ENCODE results near the gene EDC4.
"Not testable (repeated sequence)": the region's sequence is repeated elsewhere in the genome, so short reads cannot be mapped to it uniquely, and the experiment has no call there.

Gene EDC4

GRCh38 chr16:67909056-67909742 is 36.3 kb downstream of the EDC4 start:
- DNase-seq = no peak

DNA sequence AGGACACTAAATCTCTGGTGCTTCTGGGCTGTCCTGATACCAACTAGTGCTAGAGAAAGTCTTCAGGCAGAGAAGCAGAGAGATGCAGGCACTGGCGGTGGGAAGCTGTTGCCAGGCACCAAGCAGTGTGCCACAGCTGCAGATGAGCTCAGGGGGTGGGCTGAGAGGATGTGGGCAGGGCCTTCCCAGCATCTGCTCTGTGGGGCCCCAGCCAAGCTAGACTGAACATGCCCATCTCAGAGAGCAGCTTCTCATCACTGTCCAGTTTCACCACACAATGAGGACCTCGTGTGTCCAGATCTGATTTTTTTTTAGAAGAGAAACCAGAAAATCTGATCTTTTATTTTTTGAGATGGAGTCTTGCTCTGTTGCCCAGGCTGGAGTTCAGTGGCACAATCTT is 37.3 kb downstream of the EDC4 start:
- DNase-seq = peak; percentile 10

GRCh38 chr16:67914758-67915495 is 42.1 kb downstream of the EDC4 start:
- DNase-seq = no peak

GRCh38 chr16:67915496-67915769 is 42.6 kb downstream of the EDC4 start:
- DNase-seq = not testable (repeated sequence)

GRCh38 chr16:67915831-67916723 is 43.2 kb downstream of the EDC4 start:
- DNase-seq = no peak

GRCh38 chr16:67917140-67917851 is 44.4 kb downstream of the EDC4 start:
- no peak for DNase-seq

GRCh38 chr16:67917852-67918236 is 45.0 kb downstream of the EDC4 start:
- no peak for DNase-seq

- DNase-seq = no peak
Measured at GRCh38 chr16:67919622-67920221, 46.9 kb downstream of the EDC4 start.

GRCh38 chr16:67922221-67922620 is 49.4 kb downstream of the EDC4 start:
- DNase-seq = no peak

GRCh38 chr16:67922740-67923139 is 49.9 kb downstream of the EDC4 start:
- DNase-seq = no peak

- no peak for DNase-seq
Measured at GRCh38 chr16:67923414-67924116, 50.7 kb downstream of the EDC4 start.

GRCh38 chr16:67924140-67924906 is 51.5 kb downstream of the EDC4 start:
- DNase-seq = no peak

DNA sequence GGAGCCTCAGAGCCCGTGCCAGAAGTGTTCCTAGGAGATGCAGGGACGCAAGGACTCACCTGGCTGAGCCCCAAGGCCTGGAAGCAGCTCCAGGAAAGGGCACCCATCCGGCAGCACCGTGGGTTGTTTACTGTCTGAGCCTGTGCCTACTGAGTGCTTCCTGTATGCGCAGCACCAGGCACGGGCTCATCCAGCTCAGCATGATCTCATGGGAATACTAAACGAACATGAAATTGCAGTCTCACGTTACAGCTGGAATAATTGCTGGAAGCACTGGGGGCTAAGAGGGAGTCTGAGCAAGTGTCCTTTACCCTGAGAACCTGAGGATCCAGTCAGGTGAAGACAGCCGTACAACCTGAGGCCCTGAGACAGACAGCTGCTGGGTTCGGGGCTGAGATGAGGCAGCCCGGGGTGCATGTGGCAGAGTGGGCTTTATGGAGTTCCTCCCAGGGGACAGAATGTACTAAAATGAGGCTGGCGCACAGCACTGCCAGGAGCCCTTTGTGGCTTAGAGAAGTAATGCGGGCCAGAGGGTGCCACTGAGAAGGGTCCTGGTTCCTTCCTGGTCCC is 53.4 kb downstream of the EDC4 start:
- peak; percentile 78 for DNase-seq

- no peak for DNase-seq
Measured at GRCh38 chr16:67927131-67927941, 54.5 kb downstream of the EDC4 start.

DNA sequence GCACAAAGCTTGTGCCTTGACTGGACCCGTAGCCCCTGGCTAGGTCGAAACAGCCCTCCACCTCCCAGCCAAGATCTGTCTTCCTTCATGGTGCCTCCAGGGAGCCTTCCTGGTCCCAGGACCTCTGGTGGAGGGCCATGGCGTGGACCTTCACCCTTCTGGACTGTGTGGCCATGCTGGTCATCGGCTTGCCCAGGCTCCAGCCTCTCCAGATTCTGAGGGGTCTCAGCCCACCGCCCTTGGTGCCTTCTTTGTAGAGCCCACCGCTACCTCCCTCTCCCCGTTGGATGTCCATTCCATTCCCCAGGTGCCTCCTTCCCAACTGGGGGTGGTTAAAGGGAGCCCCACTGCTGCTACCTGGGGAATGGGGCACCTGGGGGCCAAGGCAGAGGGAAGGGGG is 55.3 kb downstream of the EDC4 start:
- DNase-seq = no peak

DNA sequence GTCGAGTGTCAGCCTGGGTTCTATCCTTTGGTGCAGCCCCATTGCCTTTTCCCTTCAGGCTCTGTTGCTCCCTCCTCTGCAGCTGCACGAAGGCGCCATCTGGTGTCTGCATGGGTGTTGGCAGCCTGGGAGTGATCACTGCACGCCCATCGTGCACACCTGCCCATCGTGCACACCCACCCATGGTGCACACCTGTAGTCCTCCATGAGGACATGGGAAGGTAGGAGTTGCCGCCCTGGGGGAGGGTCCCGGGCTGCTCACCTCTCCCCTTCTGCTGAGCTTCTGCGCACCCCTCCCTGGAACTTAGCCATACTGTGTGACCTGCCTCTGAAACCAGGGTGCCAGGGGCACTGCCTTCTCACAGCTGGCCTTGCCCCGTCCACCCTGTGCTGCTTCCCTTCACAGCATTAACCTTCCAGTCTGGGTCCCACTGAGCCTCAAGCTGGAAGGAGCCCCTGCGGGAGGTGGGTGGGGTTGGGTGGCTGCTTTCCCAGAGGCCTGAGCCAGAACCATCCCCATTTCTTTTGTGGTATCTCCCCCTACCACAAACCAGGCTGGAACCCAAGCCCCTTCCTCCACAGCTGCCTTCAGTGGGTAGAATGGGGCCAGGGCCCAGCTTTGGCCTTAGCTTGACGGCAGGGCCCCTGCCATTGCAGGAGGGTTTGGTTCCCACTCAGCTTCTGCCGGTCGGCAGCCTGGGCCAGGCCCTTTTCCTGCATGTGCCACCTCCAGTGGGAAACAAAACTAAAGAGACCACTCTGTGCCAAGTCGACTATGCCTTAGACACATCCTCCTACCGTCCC is 55.9 kb downstream of the EDC4 start:
- peak; percentile 68 for DNase-seq

DNA sequence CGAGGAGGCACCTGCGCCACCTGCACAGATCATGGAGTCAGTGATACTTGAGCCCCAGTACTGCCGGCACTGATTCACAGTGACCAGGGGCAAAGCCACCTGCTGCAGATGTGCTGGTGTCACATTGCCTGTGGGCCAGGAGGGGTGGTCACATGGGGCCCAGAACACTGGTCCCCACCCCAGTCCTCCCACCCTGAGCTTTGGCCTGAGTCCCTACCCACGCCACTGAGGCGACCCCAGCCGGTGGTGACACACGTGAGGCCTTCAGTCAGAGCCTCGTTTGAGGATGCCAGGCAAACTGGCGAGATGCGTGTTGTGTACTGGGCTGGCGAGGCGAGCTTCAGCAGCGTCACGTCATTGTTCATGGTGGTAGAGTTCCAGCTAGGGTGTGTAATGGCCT is 57.3 kb downstream of the EDC4 start:
- no peak for DNase-seq

DNA sequence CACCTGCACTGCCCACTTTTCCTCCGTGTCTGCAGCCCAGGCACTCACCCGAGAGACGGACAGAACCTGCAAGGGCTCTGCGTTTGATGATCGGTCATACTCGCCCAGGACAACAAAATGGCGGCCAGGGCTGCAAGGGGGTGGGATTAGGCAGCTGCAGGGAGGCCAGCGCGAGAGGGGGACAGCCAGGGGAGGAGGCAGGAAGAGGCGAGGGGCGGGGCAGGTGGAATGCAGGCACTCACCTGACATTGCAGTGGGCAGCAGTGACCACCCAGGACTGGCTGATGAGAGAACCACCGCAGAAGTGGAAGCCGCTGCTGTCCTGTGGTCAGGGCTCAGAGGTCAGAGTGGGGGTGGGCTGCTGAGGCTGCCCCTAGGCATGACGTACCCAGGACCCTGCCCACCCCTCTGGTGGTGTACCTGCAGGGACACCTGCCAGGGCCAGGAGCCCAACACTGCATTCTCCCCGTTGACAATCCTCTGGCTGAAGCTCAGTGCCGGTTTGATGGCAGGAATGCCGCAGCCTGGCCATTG is 57.9 kb downstream of the EDC4 start:
- DNase-seq = no peak

All from NCI-H146 (cell line).